ENCODE data around the gene ARAP3.
"Not testable (repeated sequence)": the region's sequence is repeated elsewhere in the genome, so short reads cannot be mapped to it uniquely, and the experiment has no call there.

ARAP3 gene

GRCh38 chr5:141618030-141618803 is 63.8 kb downstream of the ARAP3 start:
- DNase-seq (ENCODE audit: low read depth, low spot score) = no peak

DNA sequence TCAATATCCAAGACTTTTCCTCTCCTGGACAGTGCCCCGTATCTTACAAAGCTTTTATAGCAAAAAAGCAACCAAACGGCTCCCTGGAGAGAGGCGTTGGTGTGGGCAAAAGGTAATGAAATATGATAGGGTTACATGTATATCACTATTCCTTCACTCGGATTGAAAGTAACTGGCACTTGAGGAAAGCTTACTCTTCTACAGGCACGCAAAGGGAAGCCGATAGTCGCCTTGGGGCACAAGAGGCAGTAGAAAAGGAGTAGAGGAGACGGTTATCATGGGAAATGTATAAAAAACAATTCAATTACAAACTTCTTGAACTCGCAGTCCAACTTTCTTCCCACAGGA is 64.4 kb downstream of the ARAP3 start:
- no peak for DNase-seq (ENCODE audit: low read depth, low spot score)

DNA sequence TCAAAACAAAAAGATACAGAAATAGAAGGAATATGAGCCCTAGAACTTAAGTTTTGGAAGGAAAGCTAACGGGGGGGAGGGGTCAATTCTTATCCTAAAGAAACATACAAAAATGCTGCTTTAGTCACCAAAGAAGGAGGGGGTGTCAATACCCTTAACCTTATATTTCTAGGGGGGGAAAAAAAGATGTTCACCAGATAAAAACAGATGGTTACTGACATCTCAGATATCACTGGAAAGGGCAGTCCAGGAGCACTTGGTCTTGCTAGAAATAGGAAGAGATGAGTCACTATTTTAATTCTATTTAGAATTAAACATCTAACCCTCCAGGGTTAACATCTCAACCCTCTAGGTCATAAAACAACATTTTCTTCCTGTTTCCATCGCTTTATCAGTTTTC is 64.9 kb downstream of the ARAP3 start:
- DNase-seq (ENCODE audit: low read depth, low spot score) = no peak

DNA sequence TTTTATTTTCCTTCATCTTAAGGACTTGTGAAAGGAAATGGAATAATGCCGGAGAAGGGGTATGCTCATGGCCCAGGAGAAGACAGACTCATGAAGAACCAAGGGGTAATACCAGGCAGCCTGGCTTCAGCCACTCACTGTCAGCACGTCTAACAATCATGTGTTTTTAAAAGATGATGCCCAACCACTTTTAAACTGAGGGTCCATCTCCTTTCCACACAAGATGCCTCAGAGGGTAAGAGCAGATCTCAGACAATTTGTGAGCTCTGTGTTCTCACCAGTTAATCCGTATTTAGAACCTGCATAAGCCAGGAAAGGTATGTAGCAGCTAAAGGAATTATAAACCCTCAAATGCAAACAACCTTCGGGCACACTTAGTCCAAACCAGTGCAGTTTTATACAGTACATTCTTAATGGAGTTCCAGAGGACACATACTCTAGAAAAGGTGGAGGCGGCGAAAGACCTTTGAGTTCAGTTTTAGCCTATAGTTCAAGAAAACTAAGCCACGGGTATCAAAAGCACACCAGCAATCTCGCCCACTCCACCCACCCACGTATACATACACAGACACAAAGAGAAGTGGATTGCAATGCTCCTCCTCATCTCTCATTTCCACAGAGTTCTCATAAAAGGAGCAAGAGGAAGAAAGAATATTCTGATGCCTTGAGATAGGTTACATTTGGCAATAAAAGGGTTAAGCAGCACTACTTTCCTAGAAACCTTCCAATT is 65.9 kb downstream of the ARAP3 start:
- no peak for DNase-seq (ENCODE audit: low read depth, low spot score)

DNA sequence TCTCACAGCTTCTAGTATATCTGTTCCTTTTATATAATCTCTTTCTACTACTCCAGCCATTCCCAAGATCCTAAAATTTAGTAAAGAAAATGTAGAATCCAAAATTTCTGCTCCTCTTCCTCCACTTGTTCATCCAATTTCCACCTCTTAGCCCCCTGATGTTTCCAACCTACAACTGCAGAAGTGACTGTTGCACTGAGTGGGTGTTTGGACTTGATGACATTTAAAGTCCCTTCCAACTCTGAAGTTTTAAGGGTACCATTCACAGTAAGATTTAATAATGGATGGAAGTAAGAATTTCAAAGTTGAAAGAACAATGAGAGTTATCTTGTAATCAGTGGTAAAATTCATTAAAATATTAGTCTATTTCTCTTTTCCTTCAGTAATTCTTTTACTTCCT is 68.7 kb downstream of the ARAP3 start:
- DNase-seq (ENCODE audit: low read depth, low spot score) = no peak

DNA sequence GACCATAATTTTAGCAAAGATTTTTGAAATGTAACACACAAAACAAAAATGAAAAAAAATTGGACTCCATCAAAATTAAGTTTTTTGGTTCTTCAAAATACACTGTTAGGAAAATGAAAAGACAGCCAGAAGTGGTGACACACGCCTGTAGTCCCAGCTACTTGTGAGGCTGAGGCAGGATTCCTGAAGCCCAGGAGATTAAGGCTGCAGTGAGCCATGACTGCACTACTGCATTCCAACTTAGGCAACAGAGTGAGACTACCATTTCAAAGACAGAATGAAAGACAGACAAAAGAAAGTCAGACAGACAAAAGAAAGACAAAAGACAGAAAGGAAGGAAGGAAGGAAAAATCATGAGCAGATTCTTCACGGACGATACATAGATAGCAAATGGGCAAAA is 70.7 kb downstream of the ARAP3 start:
- no peak for DNase-seq (ENCODE audit: low read depth, low spot score)

DNA sequence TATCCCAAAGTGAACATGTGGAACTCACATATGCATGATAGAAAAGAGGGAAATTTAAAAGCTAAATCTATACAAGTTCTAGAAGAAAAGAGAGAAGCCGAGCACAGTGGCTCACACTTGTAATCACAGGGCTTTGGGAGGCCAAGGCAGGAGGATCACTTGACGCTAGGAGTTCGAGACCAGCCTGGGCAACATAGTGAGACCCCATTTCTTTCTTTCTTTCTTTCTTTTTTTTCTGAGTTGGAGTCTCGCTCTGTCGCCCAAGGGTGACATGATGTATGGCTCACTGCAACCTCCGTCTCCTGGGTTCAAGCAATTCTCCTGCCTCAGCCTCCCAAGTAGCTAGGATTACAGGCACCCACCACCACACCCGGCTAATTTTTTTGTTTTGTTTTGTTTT is 72.1 kb downstream of the ARAP3 start:
- DNase-seq (ENCODE audit: low read depth, low spot score) = not testable (repeated sequence)

GRCh38 chr5:141609044-141609443 is 73.0 kb downstream of the ARAP3 start:
- no peak for DNase-seq (ENCODE audit: low read depth, low spot score)

GRCh38 chr5:141608557-141608956 is 73.5 kb downstream of the ARAP3 start:
- DNase-seq (ENCODE audit: low read depth, low spot score) = no peak

- no peak for DNase-seq (ENCODE audit: low read depth, low spot score)
These were observed 74.0 kb downstream of the ARAP3 start for GRCh38 chr5:141608046-141608445.

- peak; percentile 64 for DNase-seq (ENCODE audit: low read depth, low spot score)
These were observed 76.3 kb downstream of the ARAP3 start for GRCh38 chr5:141605523-141606277.

DNA sequence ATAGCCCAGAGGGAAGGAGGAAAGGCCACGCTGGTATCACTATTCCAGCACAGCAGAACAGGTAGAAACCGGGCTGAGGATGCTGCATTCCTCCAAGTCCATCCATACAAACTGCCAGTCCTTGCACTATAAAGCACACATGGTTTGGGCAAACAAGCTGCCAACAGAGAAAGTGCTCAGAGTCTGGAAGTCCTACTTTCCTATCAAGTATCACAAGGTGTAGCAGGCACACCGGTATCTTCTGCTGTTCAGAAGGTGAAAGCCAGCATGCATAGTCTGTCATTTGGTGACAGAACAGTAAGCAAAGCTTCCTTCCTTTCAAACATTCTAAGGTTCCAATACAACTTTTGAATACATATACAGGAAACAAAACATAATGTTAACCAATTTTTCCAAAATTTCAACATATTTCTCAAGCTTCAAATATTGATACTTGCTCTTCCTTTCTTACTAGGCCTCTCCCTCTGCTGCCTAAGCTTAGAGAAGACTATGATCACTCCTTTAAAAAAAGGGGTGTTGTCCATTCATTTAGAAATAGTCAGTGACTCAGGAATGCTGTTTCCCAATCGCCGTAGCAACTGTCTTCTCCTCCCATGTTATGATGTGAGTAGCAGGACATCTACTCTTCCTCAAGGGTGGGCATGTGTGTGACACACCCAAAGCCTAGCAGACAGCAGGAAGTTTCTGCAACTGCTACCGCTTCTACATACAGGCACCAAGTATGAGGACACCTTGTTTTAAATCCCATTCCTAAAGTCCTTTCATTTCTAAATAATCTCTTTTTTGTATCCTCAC is 77.9 kb downstream of the ARAP3 start:
- DNase-seq (ENCODE audit: low read depth, low spot score) = no peak

Data from activated CD4-positive, CD25-positive, alpha-beta regulatory T cell treated with anti-CD3 and anti-CD28 coated beads, Interleukin-2, amount 50 U/mL, for 16 hours (primary cell).